ENCODE results near the gene GOLGA8J. TPM values are rescaled to one million over a fixed set of nuclear protein-coding genes. Genes with fewer than 3 reads are reported as not detected.

GOLGA8J gene
- polyA plus RNA-seq, 3 donors: 0.08 TPM; not detected in 2

DNA sequence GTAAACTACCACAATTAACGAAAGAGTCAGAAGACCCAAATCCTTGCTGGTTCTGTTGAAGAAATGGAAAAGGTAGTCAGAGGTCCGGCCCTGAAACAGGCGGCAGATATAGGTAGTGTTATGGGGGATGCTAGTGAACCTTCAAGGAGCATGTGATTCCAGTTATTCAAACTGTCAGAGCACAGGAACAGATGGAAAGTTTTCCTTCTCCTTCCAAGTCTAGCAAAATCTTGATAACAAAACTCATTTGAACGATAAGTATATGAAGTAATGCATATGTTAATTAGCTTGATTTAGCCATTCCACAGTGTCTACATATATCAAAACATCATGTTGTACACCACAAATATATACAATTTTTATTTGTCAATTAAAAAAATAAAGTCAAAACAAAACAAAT lies 26.6 kb upstream of the GOLGA8J start:
- peaks cover 7 to 9% (median 9%) of the 10 kb centered on the region in 3 donors for H3K27me3 Mint-ChIP-seq (ENCODE audit: low read depth in 3 of 3)
- no peaks in the 10 kb centered on the region for H3K9me3 ChIP-seq (replicated peaks in 1 of 2; ENCODE audit: control insufficient read depth in 1 of 2, insufficient read depth in 1 of 2, low read length in 2 of 2)
- H3K36me3 Mint-ChIP-seq: no peaks in the 10 kb centered on the region
- H3K4me2 ChIP-seq (replicated peaks; ENCODE audit: extremely low read depth, low read length, poor library complexity, severe bottlenecking): no peak overlapping the region
- H3K36me3 ChIP-seq (replicated peaks in 1 of 2; ENCODE audit: control insufficient read depth in 1 of 2, insufficient read depth in 2 of 2, low read length in 2 of 2): no peaks in the 10 kb centered on the region
- no peaks in the 10 kb centered on the region for H3K9me3 Mint-ChIP-seq
- intact Hi-C loops (cut with micrococcal nuclease): no loop called here
- no peaks in the 10 kb centered on the region for H3K79me2 ChIP-seq (ENCODE audit: insufficient read depth, low read length)
- no peak overlapping the region for H3K27ac Mint-ChIP-seq
- H4K20me1 ChIP-seq (ENCODE audit: insufficient read depth, low read length): no peaks in the 10 kb centered on the region
- H3K27me3 ChIP-seq (ENCODE audit: control insufficient read depth in 2 of 2, insufficient read depth in 2 of 2, low read length in 2 of 2): no peaks in the 10 kb centered on the region
- no peaks in the 10 kb centered on the region for H3K4me1 Mint-ChIP-seq
- 100% methylated on average over 2 of the region's 4 CpGs for WGBS (ENCODE audit: insufficient coverage)
- no peaks in the 10 kb centered on the region for H3K4me1 ChIP-seq (ENCODE audit: control insufficient read depth in 1 of 2, insufficient read depth in 2 of 2, low read length in 2 of 2)
- no peak overlapping the region for H2AFZ ChIP-seq (ENCODE audit: insufficient read depth, low read depth, low read length, poor library complexity, severe bottlenecking)
- H3K4me3 ChIP-seq (replicated peaks in 1 of 3; ENCODE audit: low read depth in 2 of 3, low read length in 3 of 3): no peak overlapping the region
- TF ChIP-seq, protein P1, sequence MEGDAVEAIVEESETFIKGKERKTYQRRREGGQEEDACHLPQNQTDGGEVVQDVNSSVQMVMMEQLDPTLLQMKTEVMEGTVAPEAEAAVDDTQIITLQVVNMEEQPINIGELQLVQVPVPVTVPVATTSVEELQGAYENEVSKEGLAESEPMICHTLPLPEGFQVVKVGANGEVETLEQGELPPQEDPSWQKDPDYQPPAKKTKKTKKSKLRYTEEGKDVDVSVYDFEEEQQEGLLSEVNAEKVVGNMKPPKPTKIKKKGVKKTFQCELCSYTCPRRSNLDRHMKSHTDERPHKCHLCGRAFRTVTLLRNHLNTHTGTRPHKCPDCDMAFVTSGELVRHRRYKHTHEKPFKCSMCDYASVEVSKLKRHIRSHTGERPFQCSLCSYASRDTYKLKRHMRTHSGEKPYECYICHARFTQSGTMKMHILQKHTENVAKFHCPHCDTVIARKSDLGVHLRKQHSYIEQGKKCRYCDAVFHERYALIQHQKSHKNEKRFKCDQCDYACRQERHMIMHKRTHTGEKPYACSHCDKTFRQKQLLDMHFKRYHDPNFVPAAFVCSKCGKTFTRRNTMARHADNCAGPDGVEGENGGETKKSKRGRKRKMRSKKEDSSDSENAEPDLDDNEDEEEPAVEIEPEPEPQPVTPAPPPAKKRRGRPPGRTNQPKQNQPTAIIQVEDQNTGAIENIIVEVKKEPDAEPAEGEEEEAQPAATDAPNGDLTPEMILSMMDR (IDR thresholded peaks at IDR 0.05): no peak
- H3K9ac ChIP-seq (ENCODE audit: insufficient read depth, low read length, poor library complexity, severe bottlenecking): no peak overlapping the region
- H3K4me3 Mint-ChIP-seq: no peak overlapping the region
- H3K27ac ChIP-seq (ENCODE audit: low read depth in 1 of 2, low read length in 2 of 2): no peak overlapping the region
- no peak for DNase-seq

- no peaks in the 10 kb centered on the region for H3K36me3 ChIP-seq (replicated peaks in 1 of 2; ENCODE audit: control insufficient read depth in 1 of 2, insufficient read depth in 2 of 2, low read length in 2 of 2)
- no peaks in the 10 kb centered on the region for H3K27me3 ChIP-seq (ENCODE audit: control insufficient read depth in 2 of 2, insufficient read depth in 2 of 2, low read length in 2 of 2)
- Mint-ChIP-seq H3K36me3 (no peaks in the 10 kb centered on the region), H3K27ac (no peak overlapping the region), H3K4me1 (no peaks in the 10 kb centered on the region), H3K27me3 (ENCODE audit: low read depth in 3 of 3) (peaks cover 3 to 12% (median 7%) of the 10 kb centered on the region in 3 donors), H3K9me3 (no peaks in the 10 kb centered on the region), H3K4me3 (no peak overlapping the region)
- no peak overlapping the region for H3K4me2 ChIP-seq (replicated peaks; ENCODE audit: extremely low read depth, low read length, poor library complexity, severe bottlenecking)
- H3K9me3 ChIP-seq (replicated peaks in 1 of 2; ENCODE audit: control insufficient read depth in 1 of 2, insufficient read depth in 1 of 2, low read length in 2 of 2): no peaks in the 10 kb centered on the region
- no peak overlapping the region for H2AFZ ChIP-seq (ENCODE audit: insufficient read depth, low read depth, low read length, poor library complexity, severe bottlenecking)
- TF ChIP-seq, protein P1 (IDR thresholded peaks at IDR 0.05): no peak
- H3K27ac ChIP-seq (ENCODE audit: low read depth in 1 of 2, low read length in 2 of 2): no peak overlapping the region
- H3K4me1 ChIP-seq (ENCODE audit: control insufficient read depth in 1 of 2, insufficient read depth in 2 of 2, low read length in 2 of 2): no peaks in the 10 kb centered on the region
- intact Hi-C loops (cut with micrococcal nuclease): no loop called here
- DNase-seq: no peak
- no peaks in the 10 kb centered on the region for H3K79me2 ChIP-seq (ENCODE audit: insufficient read depth, low read length)
- H4K20me1 ChIP-seq (ENCODE audit: insufficient read depth, low read length): no peaks in the 10 kb centered on the region
- no peak overlapping the region for H3K4me3 ChIP-seq (replicated peaks in 1 of 3; ENCODE audit: low read depth in 2 of 3, low read length in 3 of 3)
- no peak overlapping the region for H3K9ac ChIP-seq (ENCODE audit: insufficient read depth, low read length, poor library complexity, severe bottlenecking)
- 96% methylated on average over 9 of the region's 11 CpGs for WGBS (ENCODE audit: insufficient coverage)
These were observed 23.0 kb upstream of the GOLGA8J start for GRCh38 chr15:30059771-30060170.

All from CD14-positive monocyte (primary cell).